ENCODE results near the gene ADAP1. TPM values are rescaled to one million over a fixed set of nuclear protein-coding genes. Genes with fewer than 3 reads are reported as not detected.

Gene ADAP1
- polyA plus RNA-seq, 3 donors: 49.1 to 117 (median 72.2) TPM

DNA sequence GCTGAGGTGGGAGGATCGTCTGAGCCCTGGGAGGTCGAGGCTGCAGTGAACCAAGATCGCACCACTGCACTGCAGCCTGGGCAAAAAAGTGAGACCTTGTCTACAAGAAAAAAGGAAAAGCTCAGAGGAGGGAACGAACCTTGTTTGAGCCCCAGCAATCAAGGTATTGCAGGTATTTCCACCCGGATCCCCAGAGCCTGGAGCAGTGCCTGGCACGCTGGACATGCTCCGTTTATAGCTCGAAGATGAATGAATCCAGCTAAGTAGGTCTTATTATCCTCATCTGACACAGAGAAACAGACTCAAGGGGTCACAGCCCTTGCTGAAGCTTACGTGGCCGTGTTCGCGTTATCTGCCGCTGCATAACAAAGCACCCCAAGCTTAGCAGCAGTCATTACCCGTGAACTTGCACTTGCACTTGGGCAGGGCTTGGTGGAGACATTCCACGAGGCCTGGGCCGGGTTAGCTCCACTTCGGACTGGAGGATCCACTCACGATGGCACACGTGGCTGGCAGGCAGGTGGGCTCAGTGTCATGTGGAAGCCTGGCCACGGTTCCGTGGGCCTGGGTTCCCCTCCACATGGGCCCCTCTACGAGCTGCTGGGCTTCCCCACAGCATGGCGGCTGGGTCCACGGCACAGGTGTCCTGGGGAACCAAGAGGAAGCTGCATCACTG lies 24.1 kb upstream of the ADAP1 start:
- H3K4me3 Mint-ChIP-seq: no peak overlapping the region
- H3K36me3 ChIP-seq (replicated peaks in 1 of 2; ENCODE audit: control insufficient read depth in 1 of 2, insufficient read depth in 2 of 2, low read length in 2 of 2): no peaks in the 10 kb centered on the region
- peaks cover 14% of the 10 kb centered on the region for H4K20me1 ChIP-seq (ENCODE audit: insufficient read depth, low read length)
- WGBS (ENCODE audit: insufficient coverage): 96% methylated on average over 24 of the region's 24 CpGs
- H3K27me3 ChIP-seq (ENCODE audit: control insufficient read depth in 2 of 2, insufficient read depth in 2 of 2, low read length in 2 of 2): no peaks in the 10 kb centered on the region
- no peak overlapping the region for H3K4me2 ChIP-seq (replicated peaks; ENCODE audit: extremely low read depth, low read length, poor library complexity, severe bottlenecking)
- no peaks in the 10 kb centered on the region for H3K36me3 Mint-ChIP-seq
- peaks cover 18% of the 10 kb centered on the region for H3K79me2 ChIP-seq (ENCODE audit: insufficient read depth, low read length)
- H3K27ac ChIP-seq (ENCODE audit: low read depth in 1 of 2, low read length in 2 of 2): no peak overlapping the region
- peaks cover 0 to 5% (median 3%) of the 10 kb centered on the region in 3 donors for H3K27me3 Mint-ChIP-seq (ENCODE audit: low read depth in 3 of 3)
- H3K4me3 ChIP-seq (replicated peaks in 1 of 3; ENCODE audit: low read depth in 2 of 3, low read length in 3 of 3): no peak overlapping the region
- no peak overlapping the region for H3K27ac Mint-ChIP-seq
- no peaks in the 10 kb centered on the region for H3K9me3 ChIP-seq (replicated peaks in 1 of 2; ENCODE audit: control insufficient read depth in 1 of 2, insufficient read depth in 1 of 2, low read length in 2 of 2)
- H2AFZ ChIP-seq (ENCODE audit: insufficient read depth, low read depth, low read length, poor library complexity, severe bottlenecking): no peak overlapping the region
- no peak for DNase-seq
- no peak overlapping the region for H3K9ac ChIP-seq (ENCODE audit: insufficient read depth, low read length, poor library complexity, severe bottlenecking)
- H3K9me3 Mint-ChIP-seq: peaks cover 0 to 1% (median 0%) of the 10 kb centered on the region in 7 donors
- H3K4me1 ChIP-seq (ENCODE audit: control insufficient read depth in 1 of 2, insufficient read depth in 2 of 2, low read length in 2 of 2): peaks cover 13% of the 10 kb centered on the region in 2 donors
- peaks cover 11% of the 10 kb centered on the region for H3K4me1 Mint-ChIP-seq
- TF ChIP-seq, protein P1, sequence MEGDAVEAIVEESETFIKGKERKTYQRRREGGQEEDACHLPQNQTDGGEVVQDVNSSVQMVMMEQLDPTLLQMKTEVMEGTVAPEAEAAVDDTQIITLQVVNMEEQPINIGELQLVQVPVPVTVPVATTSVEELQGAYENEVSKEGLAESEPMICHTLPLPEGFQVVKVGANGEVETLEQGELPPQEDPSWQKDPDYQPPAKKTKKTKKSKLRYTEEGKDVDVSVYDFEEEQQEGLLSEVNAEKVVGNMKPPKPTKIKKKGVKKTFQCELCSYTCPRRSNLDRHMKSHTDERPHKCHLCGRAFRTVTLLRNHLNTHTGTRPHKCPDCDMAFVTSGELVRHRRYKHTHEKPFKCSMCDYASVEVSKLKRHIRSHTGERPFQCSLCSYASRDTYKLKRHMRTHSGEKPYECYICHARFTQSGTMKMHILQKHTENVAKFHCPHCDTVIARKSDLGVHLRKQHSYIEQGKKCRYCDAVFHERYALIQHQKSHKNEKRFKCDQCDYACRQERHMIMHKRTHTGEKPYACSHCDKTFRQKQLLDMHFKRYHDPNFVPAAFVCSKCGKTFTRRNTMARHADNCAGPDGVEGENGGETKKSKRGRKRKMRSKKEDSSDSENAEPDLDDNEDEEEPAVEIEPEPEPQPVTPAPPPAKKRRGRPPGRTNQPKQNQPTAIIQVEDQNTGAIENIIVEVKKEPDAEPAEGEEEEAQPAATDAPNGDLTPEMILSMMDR (IDR thresholded peaks at IDR 0.05): no peak
- intact Hi-C loops (cut with micrococcal nuclease): loop anchor here (5.0 to 10.0 kb wide), 3 partner anchors 156 to 184 kb away; partner anchors contain the start of gene ZFAND2A (in 1 of the 2)

DNA sequence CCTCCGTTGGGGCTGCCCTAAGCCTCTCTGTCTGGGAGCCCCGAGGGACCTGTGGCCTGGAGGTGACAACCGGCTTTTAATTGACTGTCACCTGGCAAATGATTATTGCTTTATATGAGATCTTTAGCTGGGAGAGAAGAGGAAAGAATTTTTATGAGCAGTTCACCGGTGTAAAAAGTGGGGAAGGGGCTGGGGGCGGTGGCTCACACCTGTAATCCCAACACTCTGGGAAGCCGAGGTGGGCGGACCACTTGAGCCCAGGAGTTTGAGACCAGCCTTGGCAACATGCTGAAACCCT lies 23.5 kb upstream of the ADAP1 start:
- H3K9ac ChIP-seq (ENCODE audit: insufficient read depth, low read length, poor library complexity, severe bottlenecking): no peak overlapping the region
- peaks cover 24% of the 10 kb centered on the region for H3K79me2 ChIP-seq (ENCODE audit: insufficient read depth, low read length)
- H3K27me3 ChIP-seq (ENCODE audit: control insufficient read depth in 2 of 2, insufficient read depth in 2 of 2, low read length in 2 of 2): no peaks in the 10 kb centered on the region
- H3K4me1 Mint-ChIP-seq: peaks cover 17% of the 10 kb centered on the region
- H3K9me3 Mint-ChIP-seq: peaks cover 0 to 1% (median 0%) of the 10 kb centered on the region in 7 donors
- H3K36me3 Mint-ChIP-seq: peaks cover 4 to 5% of the 10 kb centered on the region in 2 donors
- TF ChIP-seq, protein P1 (IDR thresholded peaks at IDR 0.05): no peak
- H3K27ac Mint-ChIP-seq: no peak overlapping the region
- no peak overlapping the region for H2AFZ ChIP-seq (ENCODE audit: insufficient read depth, low read depth, low read length, poor library complexity, severe bottlenecking)
- no peaks in the 10 kb centered on the region for H3K9me3 ChIP-seq (replicated peaks in 1 of 2; ENCODE audit: control insufficient read depth in 1 of 2, insufficient read depth in 1 of 2, low read length in 2 of 2)
- H4K20me1 ChIP-seq (ENCODE audit: insufficient read depth, low read length): peaks cover 19% of the 10 kb centered on the region
- intact Hi-C loops (cut with micrococcal nuclease): loop anchor here (5.0 to 10.0 kb wide), 3 partner anchors 157 to 184 kb away; partner anchors contain the start of gene ZFAND2A (in 1 of the 2)
- H3K4me3 Mint-ChIP-seq: no peak overlapping the region
- H3K4me2 ChIP-seq (replicated peaks; ENCODE audit: extremely low read depth, low read length, poor library complexity, severe bottlenecking): no peak overlapping the region
- H3K27ac ChIP-seq (ENCODE audit: low read depth in 1 of 2, low read length in 2 of 2): no peak overlapping the region
- H3K36me3 ChIP-seq (replicated peaks in 1 of 2; ENCODE audit: control insufficient read depth in 1 of 2, insufficient read depth in 2 of 2, low read length in 2 of 2): peaks cover 5% of the 10 kb centered on the region in 2 donors
- H3K27me3 Mint-ChIP-seq (ENCODE audit: low read depth in 3 of 3): peaks cover 0 to 5% (median 3%) of the 10 kb centered on the region in 3 donors
- no peak for DNase-seq
- H3K4me1 ChIP-seq (ENCODE audit: control insufficient read depth in 1 of 2, insufficient read depth in 2 of 2, low read length in 2 of 2): peaks cover 18 to 19% of the 10 kb centered on the region in 2 donors
- H3K4me3 ChIP-seq (replicated peaks in 1 of 3; ENCODE audit: low read depth in 2 of 3, low read length in 3 of 3): no peak overlapping the region
- WGBS (ENCODE audit: insufficient coverage): 100% methylated on average over 3 of the region's 7 CpGs
